ENCODE data around the gene MPP3. TPM values are rescaled to one million over a fixed set of nuclear protein-coding genes. Genes with fewer than 3 reads are reported as not detected.

MPP3 gene
- polyA plus RNA-seq, 3 donors: 1.5 TPM; not detected in 2

DNA sequence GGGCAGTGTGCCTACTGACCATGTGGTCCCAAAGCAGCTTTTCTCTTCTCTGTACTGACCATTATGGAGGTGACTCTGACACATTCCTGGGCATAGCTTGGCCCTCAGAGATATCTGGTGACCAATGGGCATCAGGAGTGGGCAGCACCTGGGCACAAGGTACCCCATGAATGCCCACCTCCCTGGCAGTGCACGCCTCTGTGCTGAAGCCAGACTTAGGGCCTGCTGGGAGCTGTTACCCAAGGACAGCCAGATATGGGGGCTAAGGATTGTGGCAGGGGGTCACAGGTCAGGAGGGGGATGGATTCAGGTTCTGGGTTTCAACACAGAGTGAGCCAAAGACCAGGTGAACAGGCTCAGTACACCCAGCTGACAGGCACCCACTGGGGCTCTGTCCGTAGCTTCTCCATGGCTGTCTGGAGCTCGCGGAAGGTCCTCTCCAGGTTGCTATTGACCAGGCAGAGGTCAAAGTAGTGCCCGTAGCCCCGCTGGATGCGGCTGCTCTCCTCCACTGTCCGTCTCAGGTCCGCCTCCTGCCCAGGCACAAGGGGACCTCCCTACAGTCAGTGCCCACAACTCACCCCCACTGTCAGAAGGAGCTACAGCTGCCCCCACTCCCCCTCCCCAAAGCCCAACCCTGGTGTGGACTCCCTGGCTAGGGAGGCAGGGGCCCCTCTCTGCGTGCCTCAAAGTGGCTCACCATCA lies 44.7 kb upstream of the MPP3 start:
- Mint-ChIP-seq H3K4me3 (no peak overlapping the region), H3K36me3 (no peaks in the 10 kb centered on the region), H3K4me1 (peaks cover 3% of the 10 kb centered on the region), H3K9me3 (peaks cover 0 to 2% (median 0%) of the 10 kb centered on the region in 7 donors), H3K27me3 (ENCODE audit: low read depth in 3 of 3) (peaks cover 3 to 11% (median 11%) of the 10 kb centered on the region in 3 donors), H3K27ac (no peak overlapping the region)
- DNase-seq: no peak
- H3K27me3 ChIP-seq (ENCODE audit: control insufficient read depth in 2 of 2, insufficient read depth in 2 of 2, low read length in 2 of 2): no peaks in the 10 kb centered on the region
- intact Hi-C loops (cut with micrococcal nuclease): no loop called here
- TF ChIP-seq, protein P1, sequence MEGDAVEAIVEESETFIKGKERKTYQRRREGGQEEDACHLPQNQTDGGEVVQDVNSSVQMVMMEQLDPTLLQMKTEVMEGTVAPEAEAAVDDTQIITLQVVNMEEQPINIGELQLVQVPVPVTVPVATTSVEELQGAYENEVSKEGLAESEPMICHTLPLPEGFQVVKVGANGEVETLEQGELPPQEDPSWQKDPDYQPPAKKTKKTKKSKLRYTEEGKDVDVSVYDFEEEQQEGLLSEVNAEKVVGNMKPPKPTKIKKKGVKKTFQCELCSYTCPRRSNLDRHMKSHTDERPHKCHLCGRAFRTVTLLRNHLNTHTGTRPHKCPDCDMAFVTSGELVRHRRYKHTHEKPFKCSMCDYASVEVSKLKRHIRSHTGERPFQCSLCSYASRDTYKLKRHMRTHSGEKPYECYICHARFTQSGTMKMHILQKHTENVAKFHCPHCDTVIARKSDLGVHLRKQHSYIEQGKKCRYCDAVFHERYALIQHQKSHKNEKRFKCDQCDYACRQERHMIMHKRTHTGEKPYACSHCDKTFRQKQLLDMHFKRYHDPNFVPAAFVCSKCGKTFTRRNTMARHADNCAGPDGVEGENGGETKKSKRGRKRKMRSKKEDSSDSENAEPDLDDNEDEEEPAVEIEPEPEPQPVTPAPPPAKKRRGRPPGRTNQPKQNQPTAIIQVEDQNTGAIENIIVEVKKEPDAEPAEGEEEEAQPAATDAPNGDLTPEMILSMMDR (IDR thresholded peaks at IDR 0.05): no peak
- 95% methylated on average over 7 of the region's 10 CpGs for WGBS (ENCODE audit: insufficient coverage)
- no peaks in the 10 kb centered on the region for H3K36me3 ChIP-seq (replicated peaks in 1 of 2; ENCODE audit: control insufficient read depth in 1 of 2, insufficient read depth in 2 of 2, low read length in 2 of 2)
- no peak overlapping the region for H3K9ac ChIP-seq (ENCODE audit: insufficient read depth, low read length, poor library complexity, severe bottlenecking)
- H2AFZ ChIP-seq (ENCODE audit: insufficient read depth, low read depth, low read length, poor library complexity, severe bottlenecking): no peak overlapping the region
- H3K4me2 ChIP-seq (replicated peaks; ENCODE audit: extremely low read depth, low read length, poor library complexity, severe bottlenecking): no peak overlapping the region
- no peaks in the 10 kb centered on the region for H3K79me2 ChIP-seq (ENCODE audit: insufficient read depth, low read length)
- H3K4me1 ChIP-seq (ENCODE audit: control insufficient read depth in 1 of 2, insufficient read depth in 2 of 2, low read length in 2 of 2): no peaks in the 10 kb centered on the region
- no peaks in the 10 kb centered on the region for H3K9me3 ChIP-seq (replicated peaks in 1 of 2; ENCODE audit: control insufficient read depth in 1 of 2, insufficient read depth in 1 of 2, low read length in 2 of 2)
- H3K27ac ChIP-seq (ENCODE audit: low read depth in 1 of 2, low read length in 2 of 2): no peak overlapping the region
- no peaks in the 10 kb centered on the region for H4K20me1 ChIP-seq (ENCODE audit: insufficient read depth, low read length)
- no peak overlapping the region for H3K4me3 ChIP-seq (replicated peaks in 1 of 3; ENCODE audit: low read depth in 2 of 3, low read length in 3 of 3)

GRCh38 chr17:43877031-43877430 lies 44.1 kb upstream of the MPP3 start:
- H3K27ac Mint-ChIP-seq: no peak overlapping the region
- H3K27me3 Mint-ChIP-seq (ENCODE audit: low read depth in 3 of 3): peaks cover 6 to 11% (median 11%) of the 10 kb centered on the region in 3 donors
- Histone ChIP-seq H3K9ac (ENCODE audit: insufficient read depth, low read length, poor library complexity, severe bottlenecking) (no peak overlapping the region), H3K27me3 (ENCODE audit: control insufficient read depth in 2 of 2, insufficient read depth in 2 of 2, low read length in 2 of 2) (no peaks in the 10 kb centered on the region), H3K36me3 (replicated peaks in 1 of 2; ENCODE audit: control insufficient read depth in 1 of 2, insufficient read depth in 2 of 2, low read length in 2 of 2) (no peaks in the 10 kb centered on the region), H3K4me1 (ENCODE audit: control insufficient read depth in 1 of 2, insufficient read depth in 2 of 2, low read length in 2 of 2) (no peaks in the 10 kb centered on the region), H3K27ac (ENCODE audit: low read depth in 1 of 2, low read length in 2 of 2) (no peak overlapping the region), H3K4me2 (replicated peaks; ENCODE audit: extremely low read depth, low read length, poor library complexity, severe bottlenecking) (no peak overlapping the region), H4K20me1 (ENCODE audit: insufficient read depth, low read length) (no peaks in the 10 kb centered on the region), H3K4me3 (replicated peaks in 1 of 3; ENCODE audit: low read depth in 2 of 3, low read length in 3 of 3) (no peak overlapping the region), H2AFZ (ENCODE audit: insufficient read depth, low read depth, low read length, poor library complexity, severe bottlenecking) (no peak overlapping the region), H3K79me2 (ENCODE audit: insufficient read depth, low read length) (no peaks in the 10 kb centered on the region), H3K9me3 (replicated peaks in 1 of 2; ENCODE audit: control insufficient read depth in 1 of 2, insufficient read depth in 1 of 2, low read length in 2 of 2) (no peaks in the 10 kb centered on the region)
- no peak for DNase-seq
- H3K36me3 Mint-ChIP-seq: no peaks in the 10 kb centered on the region
- intact Hi-C loops (cut with micrococcal nuclease): no loop called here
- peaks cover 0 to 2% (median 0%) of the 10 kb centered on the region in 7 donors for H3K9me3 Mint-ChIP-seq
- H3K4me1 Mint-ChIP-seq: peaks cover 3% of the 10 kb centered on the region
- TF ChIP-seq, protein P1 (IDR thresholded peaks at IDR 0.05): no peak
- 91% methylated on average over 6 of the region's 7 CpGs for WGBS (ENCODE audit: insufficient coverage)
- H3K4me3 Mint-ChIP-seq: no peak overlapping the region

Measured in CD14-positive monocyte (primary cell).